Activated CD8-positive, alpha-beta memory T cell treated with anti-CD3 and anti-CD28 coated beads, Interleukin-2, amount 50 U/mL, for 1 hour (primary cell): ENCODE data around the gene WDPCP.
"Not testable (repeated sequence)": the region's sequence is repeated elsewhere in the genome, so short reads cannot be mapped to it uniquely, and the experiment has no call there.

Source experiments
- DNase-seq: peaks from one replicate; pipeline ENCODE4 v3.0.0-alpha.2; 2020; ENCODE audit errors: extremely low read depth

The WDPCP gene

GRCh38 chr2:63590626-63591408 is 2.5 kb upstream of the WDPCP start:
- no peak for DNase-seq

- DNase-seq = no peak
Measured at GRCh38 chr2:63589148-63589958, 1.1 kb upstream of the WDPCP start.

GRCh38 chr2:63587814-63588384 is 378 bp downstream of the WDPCP start:
- DNase-seq = no peak

GRCh38 chr2:63582873-63583272 is 5.4 kb downstream of the WDPCP start:
- DNase-seq = no peak

- DNase-seq = no peak
Measured at GRCh38 chr2:63581298-63581961, 6.8 kb downstream of the WDPCP start.

GRCh38 chr2:63580651-63581297 is 7.5 kb downstream of the WDPCP start:
- DNase-seq = no peak

GRCh38 chr2:63578767-63579166 is 9.5 kb downstream of the WDPCP start:
- no peak for DNase-seq

GRCh38 chr2:63576546-63576945 is 11.7 kb downstream of the WDPCP start:
- DNase-seq = no peak

- DNase-seq = not testable (repeated sequence)
Measured at GRCh38 chr2:63573726-63574345, 14.4 kb downstream of the WDPCP start.

GRCh38 chr2:63573026-63573425 is 15.3 kb downstream of the WDPCP start:
- not testable (repeated sequence) for DNase-seq

- DNase-seq = no peak
Measured at GRCh38 chr2:63572001-63572400, 16.3 kb downstream of the WDPCP start.

- DNase-seq = no peak
Measured at GRCh38 chr2:63571291-63571690, 17.0 kb downstream of the WDPCP start.

GRCh38 chr2:63569740-63570139 is 18.5 kb downstream of the WDPCP start:
- no peak for DNase-seq

- no peak for DNase-seq
Measured at GRCh38 chr2:63562751-63563150, 25.5 kb downstream of the WDPCP start.

GRCh38 chr2:63558922-63559321 is 29.4 kb downstream of the WDPCP start:
- not testable (repeated sequence) for DNase-seq

GRCh38 chr2:63557819-63558218 is 30.5 kb downstream of the WDPCP start:
- not testable (repeated sequence) for DNase-seq

- DNase-seq = no peak
Measured at GRCh38 chr2:63555931-63556330, 32.3 kb downstream of the WDPCP start.

GRCh38 chr2:63555299-63555698 is 33.0 kb downstream of the WDPCP start:
- no peak for DNase-seq

GRCh38 chr2:63553049-63553448 is 35.2 kb downstream of the WDPCP start:
- DNase-seq = no peak

GRCh38 chr2:63545023-63545422 is 43.3 kb downstream of the WDPCP start:
- no peak for DNase-seq

GRCh38 chr2:63544017-63544627 is 44.2 kb downstream of the WDPCP start:
- no peak for DNase-seq
